Activated T-helper 17 cell treated with anti-CD3 and anti-CD28 coated beads, Interleukin-2, amount 50 U/mL, for 72 hours (primary cell): ENCODE measurements around the gene MID1. TPM values are rescaled to one million over a fixed set of nuclear protein-coding genes. Genes with fewer than 3 reads are reported as not detected.
"Not testable (repeated sequence)": the region's sequence is repeated elsewhere in the genome, so short reads cannot be mapped to it uniquely, and the experiment has no call there.

Experiments
- ATAC-seq: fragments of 150-1000 bp; cut with Tn5 transposase; replicated peaks from 2 replicates; pipeline ENCODE4 v1.10.0; 2021; ENCODE audit warnings: mild to moderate bottlenecking, moderate library complexity
- H3K27ac Mint-ChIP-seq: one replicate; pipeline ENCODE4 v1.8.0; 2022; ENCODE audit warnings: mixed read lengths
- H3K27me3 Mint-ChIP-seq: one replicate; pipeline ENCODE4 v1.8.0; 2022; ENCODE audit warnings: mixed read lengths
- H3K36me3 Mint-ChIP-seq: one replicate; pipeline ENCODE4 v1.8.0; 2022; ENCODE audit warnings: low read depth, mild to moderate bottlenecking, mixed read lengths
- H3K4me1 Mint-ChIP-seq: one replicate; pipeline ENCODE4 v1.8.0; 2022; ENCODE audit warnings: mixed read lengths
- H3K4me3 Mint-ChIP-seq: one replicate; pipeline ENCODE4 v1.8.0; 2022; ENCODE audit warnings: mild to moderate bottlenecking, mixed read lengths
- H3K9me3 Mint-ChIP-seq: one replicate; pipeline ENCODE4 v1.8.0; 2022; ENCODE audit warnings: mixed read lengths
- total RNA-seq, 2 donors: library from RNA; stranded (reverse); gene quantifications; one replicate each; pipeline ENCODE4 v1.2.3, GENCODE V29; 2022

Gene MID1
- total RNA-seq, 2 donors from 2014 or later, result 0.30 to 1.4 TPM

- no peaks in the 10 kb centered on the region for H3K36me3 Mint-ChIP-seq
- H3K27me3 Mint-ChIP-seq, result no peaks in the 10 kb centered on the region
- no peak overlapping the region for H3K4me3 Mint-ChIP-seq
- no peaks in the 10 kb centered on the region for H3K4me1 Mint-ChIP-seq
- H3K9me3 Mint-ChIP-seq, result no peaks in the 10 kb centered on the region
- ATAC-seq, result no peak
- no peak overlapping the region for H3K27ac Mint-ChIP-seq
These were observed 17.7 kb downstream of the MID1 start for GRCh38 chrX:10602646-10603045.

- Mint-ChIP-seq H3K4me3 (no peak overlapping the region), H3K9me3 (no peaks in the 10 kb centered on the region), H3K27me3 (no peaks in the 10 kb centered on the region), H3K4me1 (no peaks in the 10 kb centered on the region), H3K36me3 (no peaks in the 10 kb centered on the region), H3K27ac (no peak overlapping the region)
- no peak for ATAC-seq
These were observed 19.9 kb downstream of the MID1 start for GRCh38 chrX:10600479-10600878.

- H3K4me3 Mint-ChIP-seq, result no peak overlapping the region
- no peaks in the 10 kb centered on the region for H3K36me3 Mint-ChIP-seq
- no peaks in the 10 kb centered on the region for H3K27me3 Mint-ChIP-seq
- H3K4me1 Mint-ChIP-seq, result no peaks in the 10 kb centered on the region
- no peaks in the 10 kb centered on the region for H3K9me3 Mint-ChIP-seq
- ATAC-seq, result no peak
- H3K27ac Mint-ChIP-seq, result no peak overlapping the region
These were observed 21.8 kb downstream of the MID1 start for GRCh38 chrX:10598540-10598939.

GRCh38 chrX:10597871-10598270 lies 22.5 kb downstream of the MID1 start:
- Mint-ChIP-seq H3K27ac (no peak overlapping the region), H3K4me3 (no peak overlapping the region), H3K27me3 (no peaks in the 10 kb centered on the region), H3K36me3 (no peaks in the 10 kb centered on the region), H3K9me3 (no peaks in the 10 kb centered on the region), H3K4me1 (no peaks in the 10 kb centered on the region)
- no peak for ATAC-seq

- ATAC-seq, result no peak
- H3K4me1 Mint-ChIP-seq, result no peaks in the 10 kb centered on the region
- no peaks in the 10 kb centered on the region for H3K27me3 Mint-ChIP-seq
- no peaks in the 10 kb centered on the region for H3K36me3 Mint-ChIP-seq
- peaks cover 3% of the 10 kb centered on the region for H3K9me3 Mint-ChIP-seq
- H3K27ac Mint-ChIP-seq, result no peak overlapping the region
- H3K4me3 Mint-ChIP-seq, result no peak overlapping the region
These were observed 28.7 kb downstream of the MID1 start for GRCh38 chrX:10591363-10592335.

- ATAC-seq, H3K27me3 Mint-ChIP-seq, H3K9me3 Mint-ChIP-seq: not testable (repeated sequence)
These were observed 30.6 kb downstream of the MID1 start for GRCh38 chrX:10589787-10590186.

GRCh38 chrX:10589098-10589497 lies 31.3 kb downstream of the MID1 start:
- Mint-ChIP-seq H3K9me3 (peaks cover 11% of the 10 kb centered on the region), H3K36me3 (no peaks in the 10 kb centered on the region), H3K27me3 (no peaks in the 10 kb centered on the region), H3K4me3 (no peak overlapping the region), H3K4me1 (no peaks in the 10 kb centered on the region), H3K27ac (no peak overlapping the region)
- ATAC-seq, result no peak

More at GRCh38 chrX:10589787-10590186, 30.6 kb downstream of the MID1 start:
- H3K27ac Mint-ChIP-seq, H3K36me3 Mint-ChIP-seq, H3K4me3 Mint-ChIP-seq, H3K4me1 Mint-ChIP-seq: not testable (repeated sequence)

GRCh38 chrX:10584882-10585281 lies 35.5 kb downstream of the MID1 start:
- not testable (repeated sequence) for H3K36me3 Mint-ChIP-seq, H3K27me3 Mint-ChIP-seq, ATAC-seq, H3K4me1 Mint-ChIP-seq, H3K4me3 Mint-ChIP-seq, H3K27ac Mint-ChIP-seq
- peaks cover 12% of the 10 kb centered on the region for H3K9me3 Mint-ChIP-seq

- no peak for ATAC-seq
- Mint-ChIP-seq H3K27me3 (no peaks in the 10 kb centered on the region), H3K4me3 (no peak overlapping the region), H3K9me3 (peaks cover 9% of the 10 kb centered on the region), H3K36me3 (no peaks in the 10 kb centered on the region), H3K27ac (no peak overlapping the region), H3K4me1 (no peaks in the 10 kb centered on the region)
These were observed 37.4 kb downstream of the MID1 start for GRCh38 chrX:10582945-10583344.

GRCh38 chrX:10582215-10582733 lies 38.1 kb downstream of the MID1 start:
- Mint-ChIP-seq H3K4me3 (no peak overlapping the region), H3K36me3 (no peaks in the 10 kb centered on the region), H3K4me1 (no peaks in the 10 kb centered on the region), H3K9me3 (peaks cover 9% of the 10 kb centered on the region), H3K27ac (no peak overlapping the region), H3K27me3 (no peaks in the 10 kb centered on the region)
- no peak for ATAC-seq

- Mint-ChIP-seq H3K4me1 (no peaks in the 10 kb centered on the region), H3K27ac (no peak overlapping the region), H3K9me3 (peaks cover 3% of the 10 kb centered on the region), H3K4me3 (no peak overlapping the region), H3K36me3 (no peaks in the 10 kb centered on the region), H3K27me3 (no peaks in the 10 kb centered on the region)
- ATAC-seq, result no peak
These were observed 41.0 kb downstream of the MID1 start for GRCh38 chrX:10579112-10580011.

GRCh38 chrX:10578527-10578926 lies 41.9 kb downstream of the MID1 start:
- no peak for ATAC-seq
- no peaks in the 10 kb centered on the region for H3K9me3 Mint-ChIP-seq
- no peak overlapping the region for H3K4me3 Mint-ChIP-seq
- no peaks in the 10 kb centered on the region for H3K4me1 Mint-ChIP-seq
- H3K27me3 Mint-ChIP-seq, result no peaks in the 10 kb centered on the region
- H3K36me3 Mint-ChIP-seq, result no peaks in the 10 kb centered on the region
- H3K27ac Mint-ChIP-seq, result no peak overlapping the region

- Mint-ChIP-seq H3K27me3 (no peaks in the 10 kb centered on the region), H3K4me1 (no peaks in the 10 kb centered on the region), H3K36me3 (no peaks in the 10 kb centered on the region), H3K9me3 (no peaks in the 10 kb centered on the region), H3K27ac (no peak overlapping the region), H3K4me3 (no peak overlapping the region)
- ATAC-seq, result no peak
These were observed 42.5 kb downstream of the MID1 start for GRCh38 chrX:10577853-10578252.

- Mint-ChIP-seq H3K9me3 (no peaks in the 10 kb centered on the region), H3K4me1 (no peaks in the 10 kb centered on the region), H3K4me3 (no peak overlapping the region), H3K36me3 (no peaks in the 10 kb centered on the region), H3K27me3 (no peaks in the 10 kb centered on the region), H3K27ac (no peak overlapping the region)
- ATAC-seq, result no peak
These were observed 43.5 kb downstream of the MID1 start for GRCh38 chrX:10576777-10577447.
